OCI-LY1 (cell line): ENCODE measurements around the gene C1QC.

Experiments used
- H2AFZ ChIP-seq: fragments of 200-600 bp; sonication (generic), shearing (Covaris generic); 2 replicates; pipeline ENCODE4 v1.6.0; 2014; ENCODE audit warnings: antibody characterized with exemption, mild to moderate bottlenecking, low read length
- H3F3A ChIP-seq: fragments of 200-600 bp; sonication (generic), shearing (Covaris generic); 2 replicates; pipeline ENCODE4 v1.6.0; 2014; ENCODE audit warnings: mild to moderate bottlenecking, antibody characterized with exemption, low read length, moderate library complexity; ENCODE audit not compliant: insufficient read depth
- H3K27ac ChIP-seq: fragments of 200-600 bp; sonication (generic); 2 replicates; pipeline ENCODE4 v1.5.1; 2014; ENCODE audit warnings: low read length, mixed run types, mild to moderate bottlenecking, low read depth; ENCODE audit not compliant: poor library complexity, severe bottlenecking
- H3K27me3 ChIP-seq: fragments of 200-600 bp; sonication (generic); 2 replicates; pipeline ENCODE4 v1.6.0; 2014; ENCODE audit warnings: antibody characterized with exemption, mild to moderate bottlenecking, low read length, moderate library complexity; ENCODE audit not compliant: insufficient read depth
- H3K36me3 ChIP-seq: fragments of 200-600 bp; sonication (generic); 2 replicates; pipeline ENCODE4 v1.6.1; 2014; ENCODE audit warnings: mild to moderate bottlenecking, antibody characterized with exemption, low read length, moderate library complexity, mixed read lengths; ENCODE audit not compliant: insufficient read depth
- H3K4me1 ChIP-seq: fragments of 200-600 bp; sonication (generic); 2 replicates; pipeline ENCODE4 v1.5.1; 2014; ENCODE audit warnings: mild to moderate bottlenecking, low read length, moderate library complexity; ENCODE audit not compliant: insufficient read depth, severe bottlenecking
- H3K4me2 ChIP-seq: fragments of 200-600 bp; sonication (generic), shearing (Covaris generic); 2 replicates; pipeline ENCODE4 v1.6.1; 2014; ENCODE audit warnings: low read length
- H3K4me3 ChIP-seq: fragments of 200-600 bp; sonication (generic); 2 replicates; pipeline ENCODE4 v1.5.1; 2014; ENCODE audit warnings: low read length, low read depth, mild to moderate bottlenecking, mixed read lengths; ENCODE audit not compliant: poor library complexity, severe bottlenecking
- H3K79me2 ChIP-seq: fragments of 200-600 bp; shearing (Covaris generic); 2 replicates; pipeline ENCODE4 v1.6.1; 2016; ENCODE audit warnings: mixed run types, low read length, mixed read lengths; ENCODE audit not compliant: insufficient read depth
- H3K9ac ChIP-seq: fragments of 200-600 bp; sonication (generic), shearing (Covaris generic); 2 replicates; pipeline ENCODE4 v1.6.1; 2014; ENCODE audit warnings: mild to moderate bottlenecking, low read length, mixed read lengths
- H3K9me2 ChIP-seq: fragments of 200-600 bp; sonication (generic), shearing (Covaris generic); 2 replicates; pipeline ENCODE4 v1.6.1; 2014; ENCODE audit warnings: low read depth, mild to moderate bottlenecking, low read length, mixed read lengths
- H3K9me3 ChIP-seq: fragments of 200-600 bp; shearing (Covaris generic); 2 replicates; pipeline ENCODE4 v1.6.1; 2014; ENCODE audit warnings: low read length, mixed read lengths
- H4K20me1 ChIP-seq: fragments of 200-600 bp; sonication (generic), shearing (Covaris generic); 2 replicates; pipeline ENCODE4 v1.6.0; 2016; ENCODE audit warnings: mild to moderate bottlenecking, low read length; ENCODE audit not compliant: insufficient read depth
- EZH2 ChIP-seq: fragments of 200-600 bp; sonication (generic), shearing (Covaris generic); IDR thresholded peaks from 2 replicates; pipeline ENCODE4 v1.8.0; 2017; ENCODE audit warnings: borderline replicate concordance, mixed run types, mild to moderate bottlenecking, antibody characterized with exemption, low read length, moderate library complexity, mixed read lengths
- TF ChIP-seq, protein P1 (sequence below): fragments of 200-600 bp; sonication (generic), shearing (Covaris generic); IDR thresholded peaks from 2 replicates; pipeline ENCODE4 v1.5.1; 2017; ENCODE audit warnings: mild to moderate bottlenecking, antibody characterized with exemption, low read length, moderate library complexity, mixed read lengths

Gene C1QC

DNA sequence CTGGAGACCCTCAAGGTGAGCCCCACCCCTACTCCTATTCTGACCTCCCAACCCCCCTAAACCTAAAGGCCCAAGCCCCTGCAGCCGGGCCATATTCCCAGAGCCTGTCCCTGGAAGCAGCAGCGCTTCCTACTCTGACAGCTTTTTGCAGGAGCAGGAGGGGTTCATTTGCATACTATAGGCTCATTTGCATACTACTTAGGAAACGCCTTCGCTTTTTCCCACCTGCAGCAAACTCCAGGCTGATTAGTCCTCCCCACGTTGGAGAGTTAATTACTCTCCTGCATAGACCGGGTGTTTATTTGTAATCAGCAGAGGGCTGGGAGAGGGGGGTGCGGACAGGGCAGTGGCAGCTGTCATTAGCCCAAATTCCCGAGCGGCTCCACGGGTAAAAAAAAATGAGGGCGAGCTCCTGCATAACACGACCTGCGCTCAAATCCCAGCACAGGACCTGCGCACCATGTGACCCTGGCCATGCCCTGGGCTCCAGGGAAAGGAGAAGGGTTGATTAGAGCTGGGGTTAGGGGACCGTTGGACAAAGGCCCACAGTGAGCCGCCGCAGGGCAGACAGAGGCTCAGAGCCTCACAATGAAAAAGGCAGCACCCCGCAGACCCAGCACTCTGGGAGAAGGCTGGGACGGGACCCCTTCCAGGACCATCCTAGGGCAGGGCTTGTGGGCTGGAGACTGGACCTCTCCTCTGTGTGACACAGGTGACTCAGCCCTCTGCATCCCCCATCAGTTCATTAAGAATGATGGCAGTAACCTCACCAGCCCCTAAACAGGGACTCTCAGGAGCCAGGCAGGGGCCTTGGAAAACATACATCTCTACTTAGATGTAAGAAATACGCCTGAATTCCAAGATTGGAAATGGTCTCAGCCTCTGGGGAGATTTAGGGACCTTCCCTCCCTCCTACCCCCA lies 16.9 kb upstream of the C1QC start:
- H3K79me2 ChIP-seq = no peaks in the 10 kb centered on the region
- H3K4me3 ChIP-seq = no peak overlapping the region
- no peak for TF ChIP-seq EZH2
- H3K27ac ChIP-seq = no peak overlapping the region
- no peak overlapping the region for H3K4me2 ChIP-seq
- no peak overlapping the region for H2AFZ ChIP-seq
- no peaks in the 10 kb centered on the region for H3K4me1 ChIP-seq
- H3K27me3 ChIP-seq = no peaks in the 10 kb centered on the region
- no peaks in the 10 kb centered on the region for H3K9me2 ChIP-seq
- no peaks in the 10 kb centered on the region for H3F3A ChIP-seq
- no peaks in the 10 kb centered on the region for H3K9me3 ChIP-seq
- no peak overlapping the region for H3K9ac ChIP-seq
- no peaks in the 10 kb centered on the region for H3K36me3 ChIP-seq
- H4K20me1 ChIP-seq = no peaks in the 10 kb centered on the region

DNA sequence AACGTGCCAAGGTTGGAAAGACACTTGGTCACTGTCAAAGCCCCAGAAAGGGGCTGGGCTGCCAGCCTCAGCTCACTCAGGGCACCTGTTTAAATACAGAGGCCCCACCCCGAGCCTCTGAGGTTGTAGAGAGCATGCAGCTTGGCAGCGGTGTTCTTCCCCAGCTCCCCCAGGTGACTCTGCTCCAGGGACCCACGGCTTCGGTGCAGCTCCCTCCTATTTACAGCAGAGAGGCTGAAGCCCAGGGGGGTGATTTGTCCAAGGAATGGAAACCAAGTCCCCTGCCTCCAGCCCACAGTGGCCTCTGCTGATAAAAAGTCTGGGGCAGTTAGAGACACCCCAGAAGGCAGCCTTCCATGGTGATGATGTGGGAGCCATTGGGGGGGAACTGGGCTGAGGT lies 16.1 kb upstream of the C1QC start:
- no peaks in the 10 kb centered on the region for H3F3A ChIP-seq
- no peaks in the 10 kb centered on the region for H3K9me2 ChIP-seq
- H3K9me3 ChIP-seq = no peaks in the 10 kb centered on the region
- H3K36me3 ChIP-seq = no peaks in the 10 kb centered on the region
- no peak overlapping the region for H3K4me3 ChIP-seq
- H3K9ac ChIP-seq = no peak overlapping the region
- H3K4me1 ChIP-seq = no peaks in the 10 kb centered on the region
- H3K27me3 ChIP-seq = no peaks in the 10 kb centered on the region
- H2AFZ ChIP-seq = no peak overlapping the region
- H3K27ac ChIP-seq = no peak overlapping the region
- no peak overlapping the region for H3K4me2 ChIP-seq
- H4K20me1 ChIP-seq = no peaks in the 10 kb centered on the region
- H3K79me2 ChIP-seq = no peaks in the 10 kb centered on the region
- TF ChIP-seq, protein P1, sequence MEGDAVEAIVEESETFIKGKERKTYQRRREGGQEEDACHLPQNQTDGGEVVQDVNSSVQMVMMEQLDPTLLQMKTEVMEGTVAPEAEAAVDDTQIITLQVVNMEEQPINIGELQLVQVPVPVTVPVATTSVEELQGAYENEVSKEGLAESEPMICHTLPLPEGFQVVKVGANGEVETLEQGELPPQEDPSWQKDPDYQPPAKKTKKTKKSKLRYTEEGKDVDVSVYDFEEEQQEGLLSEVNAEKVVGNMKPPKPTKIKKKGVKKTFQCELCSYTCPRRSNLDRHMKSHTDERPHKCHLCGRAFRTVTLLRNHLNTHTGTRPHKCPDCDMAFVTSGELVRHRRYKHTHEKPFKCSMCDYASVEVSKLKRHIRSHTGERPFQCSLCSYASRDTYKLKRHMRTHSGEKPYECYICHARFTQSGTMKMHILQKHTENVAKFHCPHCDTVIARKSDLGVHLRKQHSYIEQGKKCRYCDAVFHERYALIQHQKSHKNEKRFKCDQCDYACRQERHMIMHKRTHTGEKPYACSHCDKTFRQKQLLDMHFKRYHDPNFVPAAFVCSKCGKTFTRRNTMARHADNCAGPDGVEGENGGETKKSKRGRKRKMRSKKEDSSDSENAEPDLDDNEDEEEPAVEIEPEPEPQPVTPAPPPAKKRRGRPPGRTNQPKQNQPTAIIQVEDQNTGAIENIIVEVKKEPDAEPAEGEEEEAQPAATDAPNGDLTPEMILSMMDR = no peak
- TF ChIP-seq EZH2 = no peak

DNA sequence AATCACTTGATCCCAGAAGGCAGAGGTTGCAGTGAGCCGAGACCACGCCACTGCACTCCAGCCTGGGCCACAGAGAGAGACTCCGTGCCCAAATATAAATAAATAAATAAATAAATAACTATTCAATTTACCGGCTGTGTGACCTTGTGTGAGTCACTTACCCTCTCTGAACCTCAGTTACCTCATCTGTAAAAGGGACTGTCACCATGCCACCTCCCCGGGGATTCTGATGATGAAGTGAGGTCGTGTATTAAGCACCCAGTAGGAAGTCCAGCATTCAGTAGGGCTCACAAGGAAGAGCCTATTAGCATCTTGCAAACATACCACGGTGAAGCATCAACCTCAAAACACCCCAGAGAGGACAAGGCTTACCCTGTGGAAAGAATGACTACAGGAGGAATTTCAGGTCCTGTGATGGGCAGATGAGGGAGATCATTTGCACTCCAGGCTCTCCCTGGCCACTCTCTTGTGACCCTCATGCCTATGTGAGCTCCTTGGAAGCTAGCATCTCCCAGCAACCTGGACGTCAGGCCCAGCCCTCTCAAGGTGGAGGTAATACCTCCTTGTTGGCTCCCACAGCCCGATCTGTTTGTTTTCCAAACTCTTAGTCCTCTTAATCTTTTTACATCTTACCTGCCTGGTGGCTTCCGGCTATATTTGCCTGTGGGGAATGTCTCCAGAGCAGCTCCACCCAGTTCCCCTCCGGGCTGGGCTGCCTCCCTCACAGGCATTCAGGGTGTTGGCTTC lies 14.6 kb upstream of the C1QC start:
- no peaks in the 10 kb centered on the region for H3K79me2 ChIP-seq
- no peaks in the 10 kb centered on the region for H3K36me3 ChIP-seq
- no peaks in the 10 kb centered on the region for H3K9me2 ChIP-seq
- H3K27ac ChIP-seq = no peak overlapping the region
- TF ChIP-seq EZH2 = no peak
- TF ChIP-seq, protein P1 = no peak
- no peak overlapping the region for H3K9ac ChIP-seq
- no peaks in the 10 kb centered on the region for H4K20me1 ChIP-seq
- H3K4me3 ChIP-seq = no peak overlapping the region
- no peaks in the 10 kb centered on the region for H3K4me1 ChIP-seq
- no peak overlapping the region for H2AFZ ChIP-seq
- no peaks in the 10 kb centered on the region for H3F3A ChIP-seq
- no peaks in the 10 kb centered on the region for H3K9me3 ChIP-seq
- H3K4me2 ChIP-seq = no peak overlapping the region
- H3K27me3 ChIP-seq = no peaks in the 10 kb centered on the region
